K562 (cell line): ENCODE measurements around the gene CUL1. TPM values are rescaled to one million over a fixed set of nuclear protein-coding genes. Genes with fewer than 3 reads are reported as not detected.

Experiments used
- ATAC-seq: fragments of 200-7000 bp; cut with Tn5 transposase; 3 replicates; pipeline ENCODE4 v1.9.1; 2020; ENCODE audit warnings: moderate library complexity
- BruUV-seq: library from RNA; stranded (reverse); fragments of 400-500 nt; replicated peaks from 2 replicates; lab custom pipeline; 2021; lab: Mats Ljungman, UMichigan
- CTCF ChIA-PET: fragments of 300-600 bp; formaldehyde crosslinking; extraction: SDS; loops from one replicate; lab custom pipeline; 2021; ENCODE audit warnings: low intra/inter-chr PET ratio; lab: Yijun Ruan, JAX
- POLR2A ChIA-PET: fragments of 300-600, 350-650 bp; sonication (Branson Sonifier 250); formaldehyde crosslinking; extraction: SDS; loops from one replicate; lab custom pipeline; 2021; ENCODE audit warnings: antibody characterized with exemption, inconsistent platforms; lab: Yijun Ruan, JAX
- DNase-seq, 4 experiments: peaks; one replicate each; pipeline versions ENCODE4 v3.0.0 to v3.0.0-alpha.2; 2011 to 2018; ENCODE audit warnings: low spot score in 3 of 4, mixed read lengths in 3 of 4; ENCODE audit errors: extremely low read depth in 1 of 4
- FAIRE-seq: peaks from 2 replicates; lab custom pipeline; 2011; peaks lifted over from hg19 to GRCh38; lab: Jason Lieb, UNC
- H2AFZ ChIP-seq: 2 replicates; pipeline ENCODE4 v1.6.0; 2011; ENCODE audit warnings: low read depth, low read length, control low read depth, inconsistent platforms
- H3K27ac ChIP-seq: fragments of 200-600 bp; 3 replicates; pipeline ENCODE4 v1.8.0; 2011; ENCODE audit warnings: low read depth, mild to moderate bottlenecking, control low read depth, inconsistent platforms, low read length, moderate library complexity, mixed read lengths; ENCODE audit errors: extremely low read depth
- H3K27me3 ChIP-seq, 2 experiments: fragments of 300-600 bp in 1 of 2; 2 replicates in 1 of 2; 3 replicates in 1 of 2; pipeline versions ENCODE4 v1.6.0 to v1.8.0; 2011; ENCODE audit warnings: inconsistent platforms in 2 of 2, low read length in 2 of 2, mild to moderate bottlenecking in 1 of 2, mixed read lengths in 1 of 2, moderate library complexity in 1 of 2; ENCODE audit not compliant: control insufficient read depth in 2 of 2, insufficient read depth in 2 of 2
- H3K36me3 ChIP-seq: fragments of 300-600 bp; 3 replicates; pipeline ENCODE4 v1.8.0; 2011; ENCODE audit warnings: mild to moderate bottlenecking, low read length, inconsistent platforms; ENCODE audit not compliant: control insufficient read depth, insufficient read depth
- H3K4me1 ChIP-seq, 2 experiments: fragments of 200-600 bp in 1 of 2; replicated peaks in 1 of 2; 2 replicates in 1 of 2; 3 replicates in 1 of 2; pipeline versions ENCODE4 v1.5.1 to v1.8.0; 2011; ENCODE audit warnings: inconsistent platforms in 2 of 2, low read length in 2 of 2, mild to moderate bottlenecking in 1 of 2, mixed read lengths in 1 of 2, moderate library complexity in 1 of 2; ENCODE audit not compliant: control insufficient read depth in 2 of 2, insufficient read depth in 2 of 2
- H3K4me2 ChIP-seq: 2 replicates; pipeline ENCODE4 v1.6.1; 2011; ENCODE audit warnings: low read length, control low read depth, inconsistent platforms, mixed read lengths; ENCODE audit not compliant: insufficient read depth
- H3K4me3 ChIP-seq: fragments of 200-600 bp; sonication (generic), shearing (Covaris generic); 2 replicates; pipeline ENCODE4 v1.5.1; 2016; ENCODE audit warnings: control low read depth, inconsistent platforms
- H3K79me2 ChIP-seq: fragments of 200-600 bp; 3 replicates; pipeline ENCODE4 v1.8.0; 2011; ENCODE audit warnings: low read length, inconsistent platforms; ENCODE audit not compliant: control insufficient read depth, insufficient read depth
- H3K9ac ChIP-seq, 2 experiments: 2 replicates each; pipeline versions ENCODE4 v1.6.0 to v1.6.1; 2011; ENCODE audit warnings: low read depth in 2 of 2, low read length in 2 of 2, control low read depth in 1 of 2, inconsistent platforms in 1 of 2, mild to moderate bottlenecking in 1 of 2, mixed read lengths in 1 of 2; ENCODE audit not compliant: insufficient read depth in 1 of 2
- H3K9me1 ChIP-seq: one replicate; pipeline ENCODE4 v1.6.0; 2011; ENCODE audit warnings: inconsistent platforms, mild to moderate bottlenecking, low read length, moderate library complexity; ENCODE audit not compliant: control insufficient read depth, insufficient read depth
- H3K9me3 ChIP-seq: replicated peaks from 2 replicates; pipeline ENCODE4 v1.5.1; 2011; ENCODE audit warnings: low read depth, low read length, inconsistent platforms; ENCODE audit not compliant: control insufficient read depth, insufficient read depth
- H4K20me1 ChIP-seq: replicated peaks from 2 replicates; pipeline ENCODE4 v1.6.1; 2011; ENCODE audit warnings: low read length, inconsistent platforms, mixed read lengths; ENCODE audit not compliant: control insufficient read depth, insufficient read depth
- ARID4B ChIP-seq: sonication (generic); formaldehyde crosslinking; IDR thresholded peaks from 2 replicates; pipeline ENCODE4 v1.8.0; 2022; ENCODE audit warnings: mild to moderate bottlenecking, missing genetic modification reagents
- EHMT2 ChIP-seq: fragments of 450-650 bp; IDR thresholded peaks from 2 replicates; pipeline ENCODE4 v1.6.1; 2018; ENCODE audit warnings: antibody characterized with exemption
- ESRRA ChIP-seq: fragments of 450-650 bp; IDR thresholded peaks from 2 replicates; pipeline ENCODE4 v1.6.1; 2014; ENCODE audit warnings: low read depth, mild to moderate bottlenecking, moderate library complexity, borderline replicate concordance
- FOXM1 ChIP-seq, 2 experiments: fragments of 450-650 bp in 1 of 2; sonication (generic) in 1 of 2; formaldehyde crosslinking in 1 of 2; IDR thresholded peaks; 2 replicates each; pipeline versions ENCODE4 v1.6.1 to v1.9.0; 2017 to 2022; ENCODE audit warnings: low read depth in 2 of 2, mild to moderate bottlenecking in 2 of 2, missing genetic modification reagents in 1 of 2, moderate library complexity in 1 of 2
- HDAC1 ChIP-seq, 2 experiments: fragments of 450-650 bp; IDR thresholded peaks; 2 replicates each; pipeline ENCODE4 v1.6.1; 2016 to 2017; ENCODE audit warnings: inconsistent platforms in 1 of 2, mild to moderate bottlenecking in 1 of 2, moderate library complexity in 1 of 2
- HMBOX1 ChIP-seq: sonication (generic); IDR thresholded peaks from 2 replicates; pipeline ENCODE4 v1.6.1; 2016
- MEIS2 ChIP-seq: fragments of 450-650 bp; IDR thresholded peaks from 2 replicates; pipeline ENCODE4 v1.6.1; 2014; ENCODE audit warnings: mild to moderate bottlenecking; ENCODE audit not compliant: partially characterized antibody
- POU5F1 ChIP-seq: fragments of 150-350 bp; IDR thresholded peaks from 2 replicates; pipeline ENCODE4 v1.6.1; 2014; ENCODE audit warnings: borderline replicate concordance, low read length, low read depth, mild to moderate bottlenecking; ENCODE audit not compliant: partially characterized antibody
- SMARCE1 ChIP-seq: fragments of 450-650 bp; IDR thresholded peaks from 2 replicates; pipeline ENCODE4 v1.7.1; 2016; ENCODE audit warnings: mild to moderate bottlenecking
- STAT5A ChIP-seq: IDR thresholded peaks from 2 replicates; pipeline ENCODE4 v1.6.1; 2012; ENCODE audit warnings: low read length, inconsistent platforms, borderline replicate concordance
- TCF3 ChIP-seq: sonication (generic); formaldehyde crosslinking; IDR thresholded peaks from 2 replicates; pipeline ENCODE4 v1.4.0; 2020; ENCODE audit warnings: mild to moderate bottlenecking, missing genetic modification reagents
- UBTF ChIP-seq, 2 experiments: IDR thresholded peaks; 2 replicates each; pipeline ENCODE4 v1.6.1; 2012; ENCODE audit warnings: improper control_type of control experiment in 2 of 2, low read depth in 2 of 2, low read length in 2 of 2, borderline replicate concordance in 1 of 2
- ZNF589 ChIP-seq: fragments of 200-800 bp; sonication (Bioruptor generic); IDR thresholded peaks from 2 replicates; pipeline ENCODE4 v1.6.1; 2016; ENCODE audit warnings: low read depth, missing genetic modification characterization, missing compliant biosample characterization
- whole genome bisulfite sequencing: fragments of 100-300 bp; shearing (Covaris generic); methylation state at CpG from one replicate; pipeline ENCODE4 v1.1.6; 2016; ENCODE audit warnings: low coverage, mixed read lengths; ENCODE audit not compliant: insufficient coverage; ENCODE audit errors: missing lambda C conversion rate; 5-methylcytosine and 5-hydroxymethylcytosine counted together
- in situ Hi-C: fragments of 300-500 bp; cut with MboI; formaldehyde crosslinking; loops from 4 replicates; pipeline ENCODE4 v1.15.0; 2018; ENCODE audit warnings: inconsistent platforms, mixed read lengths
- intact Hi-C: fragments of 100-400 bp; cut with micrococcal nuclease; formaldehyde crosslinking; loops from 2 replicates; pipeline ENCODE4 v1.14.2; 2022
- polyA plus RNA-seq, 8 experiments: library from polyadenylated mRNA; depleted of rRNA in 4 of 8; stranded (reverse) in 5 of 8; unstranded in 3 of 8; fragments of >200 nt; fragmentation: Nextera tagmentation in 2 of 8; fragmentation: Illumina TruSeq in 1 of 8; extraction: Ambion mirVana in 2 of 8; extraction: Trizol in 1 of 8; gene quantifications; 2 replicates each; pipeline versions ENCODE4 v1.2.1 to v1.2.3, GENCODE V29; 2011 to 2014; ENCODE audit warnings: inconsistent platforms in 1 of 8, missing spikeins in 1 of 8
- total RNA-seq, 7 experiments: library from RNA; depleted of rRNA in 6 of 7; stranded (reverse); fragments of >200 nt in 6 of 7; fragmentation: Illumina TruSeq in 2 of 7; extraction: Trizol in 2 of 7; gene quantifications; 2 replicates each; pipeline versions ENCODE4 v1.2.1 to v1.2.3, GENCODE V29; 2011 to 2021; ENCODE audit warnings: low replicate concordance in 1 of 7

Gene CUL1
- total and polyA plus RNA-seq, 9 of the 15 experiments (the other 6 are each of a cell fraction or from before 2014, with no cell fraction given) = 31.5 to 107 (median 96.5) TPM

GRCh38 chr7:148717266-148717793, 18.6 kb downstream of the CUL1 start:
- Histone ChIP-seq H3K36me3 (peaks cover 8% of the 10 kb centered on the region; the same call in 1 of the 3 replicates), H3K9ac (peak overlapping the region in 1 of 2 experiments; percentile 43; a peak in 1 of 4 replicates), H3K27me3 (no peaks in the 10 kb centered on the region), H3K79me2 (peaks cover 98% of the 10 kb centered on the region), H4K20me1 (peaks cover 72% of the 10 kb centered on the region), H3K4me2 (peak overlapping the region; percentile 32; the same call in 1 of the 2 replicates), H3K9me3 (no peaks in the 10 kb centered on the region), H3K27ac (no peak overlapping the region), H2AFZ (no peak overlapping the region), H3K4me1 (peaks cover 15 to 44% of the 10 kb centered on the region in 2 experiments), H3K9me1 (peaks cover 29% of the 10 kb centered on the region), H3K4me3 (no peak overlapping the region)
- DNase-seq (peak in 2 of 4 experiments; percentile 36 to 65), ATAC-seq (peak; percentile 50), FAIRE-seq (peak; percentile 42)
- CTCF ChIA-PET = no interaction called here
- in situ Hi-C loops (no loop called here), intact Hi-C loops (no loop called here)
- WGBS = 44% methylated on average over 12 of the region's 12 CpGs
- POLR2A ChIA-PET = interaction anchor here (1.1 kb wide), 1 partner anchor 13 kb away, joined by 5 read pairs; no protein-coding TSS in a partner anchor
- no TSS peak for BruUV-seq
- TF ChIP-seq EHMT2 (peak; percentile 65; the same call in 1 of the 2 replicates), HMBOX1 (peak; percentile 27; the same call in 1 of the 2 replicates), ZNF589 (CRISPR knock-in tag) (no peak), UBTF (IDR thresholded peaks at IDR 0.05; ENCODE audit: borderline replicate concordance in 1 of 2, low read depth in 2 of 2, low read length in 2 of 2) (0 out of 4 replicates have a peak, but pooled peaks of 1 of the 2 experiments have one; percentile 43), ARID4B (no peak), POU5F1 (no peak), MEIS2 (peak; percentile 51), STAT5A (no peak), FOXM1 (IDR thresholded peaks at IDR 0.05; ENCODE audit: low read depth) (no peak), FOXM1 (CRISPR knock-in tag; IDR thresholded peaks at IDR 0.05; ENCODE audit: low read depth) (0 out of 2 replicates have a peak, but pooled peaks have one; percentile 22), SMARCE1 (0 out of 2 replicates have a peak, but pooled peaks have one; percentile 15), ESRRA (no peak), HDAC1 (IDR thresholded peaks at IDR 0.05) (peak in 1 of 2 experiments; percentile 32; a peak in 1 of 4 replicates), TCF3 (CRISPR knock-in tag) (0 out of 2 replicates have a peak, but pooled peaks have one; percentile 2)
